Spleen (tissue), 11 donors: ENCODE results near the gene FAM163A. TPM values are rescaled to one million over a fixed set of nuclear protein-coding genes. Genes with fewer than 3 reads are reported as not detected.

ENCODE experiments used
- DNase-seq: peaks from one replicate; pipeline ENCODE4 v3.0.0-alpha.2; 2020
- H3K27ac ChIP-seq, 8 donors: fragments of 200-600 bp; sonication (generic) in 7 of 8; 1 replicate in 4 of 8; 2 replicates in 4 of 8; pipeline versions ENCODE4 v1.5.0 to v1.8.0; 2016 to 2021; ENCODE audit warnings: inconsistent platforms in 4 of 8, mild to moderate bottlenecking in 4 of 8, moderate library complexity in 1 of 8
- H3K27me3 ChIP-seq, 7 donors: fragments of 200-600 bp; sonication (generic) in 6 of 7; replicated peaks in 1 of 7; 1 replicate in 4 of 7; 2 replicates in 3 of 7; pipeline versions ENCODE4 v1.5.0 to v1.8.0; 2016 to 2021; ENCODE audit warnings: inconsistent platforms in 3 of 7, mild to moderate bottlenecking in 1 of 7
- H3K36me3 ChIP-seq, 6 donors: fragments of 200-600 bp; sonication (generic) in 5 of 6; 1 replicate in 4 of 6; 2 replicates in 2 of 6; pipeline versions ENCODE4 v1.5.0 to v1.8.0; 2016 to 2021; ENCODE audit warnings: inconsistent platforms in 2 of 6
- H3K4me1 ChIP-seq, 6 donors: fragments of 200-600 bp; sonication (generic) in 5 of 6; 1 replicate in 3 of 6; 2 replicates in 3 of 6; pipeline versions ENCODE4 v1.5.0 to v1.8.0; 2016 to 2021; ENCODE audit warnings: inconsistent platforms in 3 of 6
- H3K4me3 ChIP-seq, 8 donors: fragments of 200-600 bp; sonication (generic) in 7 of 8; 1 replicate in 4 of 8; 2 replicates in 4 of 8; pipeline versions ENCODE4 v1.5.0 to v1.8.0; 2016 to 2021; ENCODE audit warnings: inconsistent platforms in 4 of 8, mild to moderate bottlenecking in 4 of 8, moderate library complexity in 2 of 8
- H3K9me3 ChIP-seq, 8 donors: fragments of 200-600 bp; sonication (generic) in 7 of 8; 1 replicate in 4 of 8; 2 replicates in 4 of 8; pipeline versions ENCODE4 v1.5.0 to v1.8.0; 2016 to 2021; ENCODE audit warnings: inconsistent platforms in 4 of 8
- CTCF ChIP-seq, 11 experiments: fragments of 200-600 bp in 7 of 11; fragments of 450-650 bp in 4 of 11; sonication (generic) in 4 of 11; IDR thresholded peaks in 8 of 11; conservative IDR thresholded peaks in 3 of 11; 1 replicate in 7 of 11; 2 replicates in 4 of 11; pipeline versions ENCODE4 v1.4.0 to v1.8.0; 2016 to 2021; ENCODE audit warnings: antibody characterized with exemption in 11 of 11, inconsistent platforms in 4 of 11, mild to moderate bottlenecking in 1 of 11
- POLR2A ChIP-seq, 3 donors: fragments of 450-650 bp; IDR thresholded peaks; one replicate each; pipeline ENCODE4 v1.5.1; 2017; ENCODE audit warnings: antibody characterized with exemption in 3 of 3, mild to moderate bottlenecking in 1 of 3
- POLR2AphosphoS5 ChIP-seq, 3 donors: sonication (generic); formaldehyde crosslinking; IDR thresholded peaks; one replicate each; pipeline ENCODE4 v1.5.1; 2017; ENCODE audit warnings: antibody characterized with exemption in 3 of 3
- WGBS, 5 donors: extraction: QIAGEN DNeasy Blood & Tissue Kit in 3 of 5; methylation state at CpG; one replicate each; pipeline versions ENCODE4 v1.1.5 to v1.1.7; 2013 to 2018; 5-methylcytosine and 5-hydroxymethylcytosine counted together
- intact Hi-C: fragments of 100-400 bp; cut with DNase I; formaldehyde crosslinking; loops from one replicate; pipeline ENCODE4 v1.15.0; 2023; ENCODE audit warnings: low total_unique reads
- polyA plus RNA-seq, 3 donors: library from polyadenylated mRNA; stranded (reverse); fragments of 200-250 nt; gene quantifications; one replicate each; pipeline ENCODE4 v1.2.1, GENCODE V29; 2013
- total RNA-seq, 7 donors: library from RNA; depleted of rRNA in 3 of 7; stranded (reverse); fragments of >200 nt in 3 of 7; fragmentation: NEBNext Ultra II Directional in 4 of 7; extraction: Animal tissue kit (Norgen Biotek cat#: 25700) in 4 of 7; gene quantifications; one replicate each; pipeline versions ENCODE4 v1.1.0 to v1.2.1, GENCODE V29; 2016 to 2021
- donor health status: healthy with polysubstance abuse.
- donor health status: DM: no; HTN: no; CAD: no; lungs with moderate emphysema.
- donor health status: DM: no; HTN: no; CAD: no.
- donor health status: Bipolar disorder and iron deficiency.
- donor health status: healthy.
- donor health status: DM: no; HTN: no; CAD: no.
- donor health status: DM: yes; HTN: yes; CAD: no.

Gene FAM163A
- total and polyA plus RNA-seq, 10 donors = 0.14 to 0.47 (median 0.21) TPM; not detected in 3

- Histone ChIP-seq H3K4me1 (no peaks in the 10 kb centered on the region), H3K4me3 (no peak overlapping the region), H3K27me3 (no peaks in the 10 kb centered on the region), H3K36me3 (no peaks in the 10 kb centered on the region), H3K9me3 (peaks cover 0 to 73% (median 65%) of the 10 kb centered on the region in 8 donors), H3K27ac (no peak overlapping the region)
- DNase-seq = no peak
- intact Hi-C loops = no loop called here
- no peak for TF ChIP-seq CTCF (IDR thresholded peaks at IDR 0.05 in 8 of 11, conservative IDR thresholded peaks at IDR 0.05 in 3 of 11)
- TF ChIP-seq POLR2A (IDR thresholded peaks at IDR 0.05) = no peak
- TF ChIP-seq POLR2AphosphoS5 (IDR thresholded peaks at IDR 0.05) = no peak
These were observed 23.8 kb upstream of the FAM163A start for GRCh38 chr1:179719272-179719671.

GRCh38 chr1:179728271-179728670 is 14.8 kb upstream of the FAM163A start:
- intact Hi-C loops = no loop called here
- 59 to 76% (median 61%) methylated on average over 2 of the region's 2 CpGs for WGBS, 5 donors
- DNase-seq = no peak

GRCh38 chr1:179729881-179730280 is 13.2 kb upstream of the FAM163A start:
- Histone ChIP-seq H3K27me3 (peaks cover 0 to 26% (median 0%) of the 10 kb centered on the region in 7 donors), H3K27ac (no peak overlapping the region), H3K36me3 (no peaks in the 10 kb centered on the region), H3K4me3 (no peak overlapping the region), H3K4me1 (no peaks in the 10 kb centered on the region), H3K9me3 (no peaks in the 10 kb centered on the region)
- intact Hi-C loops = no loop called here
- TF ChIP-seq POLR2AphosphoS5 (IDR thresholded peaks at IDR 0.05) = no peak
- no peak for TF ChIP-seq POLR2A (IDR thresholded peaks at IDR 0.05)
- TF ChIP-seq CTCF (IDR thresholded peaks at IDR 0.05 in 8 of 11, conservative IDR thresholded peaks at IDR 0.05 in 3 of 11) = no peak
- no peak for DNase-seq
- 83 to 94% (median 84%) methylated on average over 4 of the region's 4 CpGs for WGBS, 5 donors

More at GRCh38 chr1:179728271-179728670, 14.8 kb upstream of the FAM163A start:
- Histone ChIP-seq H3K9me3 (no peaks in the 10 kb centered on the region), H3K36me3 (no peaks in the 10 kb centered on the region), H3K27me3 (peaks cover 0 to 26% (median 0%) of the 10 kb centered on the region in 7 donors), H3K4me1 (no peaks in the 10 kb centered on the region), H3K27ac (no peak overlapping the region), H3K4me3 (no peak overlapping the region)
- TF ChIP-seq CTCF (IDR thresholded peaks at IDR 0.05 in 8 of 11, conservative IDR thresholded peaks at IDR 0.05 in 3 of 11) (no peak), POLR2AphosphoS5 (IDR thresholded peaks at IDR 0.05) (no peak), POLR2A (IDR thresholded peaks at IDR 0.05) (no peak)

GRCh38 chr1:179731643-179732042 is 11.4 kb upstream of the FAM163A start:
- Histone ChIP-seq H3K9me3 (no peaks in the 10 kb centered on the region), H3K4me1 (no peaks in the 10 kb centered on the region), H3K27ac (no peak overlapping the region), H3K27me3 (peaks cover 0 to 33% (median 0%) of the 10 kb centered on the region in 7 donors), H3K36me3 (no peaks in the 10 kb centered on the region), H3K4me3 (no peak overlapping the region)
- no peak for DNase-seq
- WGBS, 5 donors = 83 to 92% (median 85%) methylated on average over 4 of the region's 4 CpGs
- TF ChIP-seq CTCF (IDR thresholded peaks at IDR 0.05 in 8 of 11, conservative IDR thresholded peaks at IDR 0.05 in 3 of 11) (no peak), POLR2AphosphoS5 (IDR thresholded peaks at IDR 0.05) (no peak)
- intact Hi-C loops = no loop called here
